DOHH2 (cell line): ENCODE measurements around the gene CHD3.

ENCODE experiments used
- H3F3A ChIP-seq: fragments of 200-600 bp; sonication (generic), shearing (Covaris generic); 2 replicates; pipeline ENCODE4 v1.6.0; 2016; ENCODE audit warnings: antibody characterized with exemption, mild to moderate bottlenecking; ENCODE audit not compliant: control insufficient read depth, insufficient read depth
- H3K27ac ChIP-seq: fragments of 200-600 bp; sonication (generic); 2 replicates; pipeline ENCODE4 v1.5.1; 2014; ENCODE audit warnings: low read depth, mild to moderate bottlenecking, low read length, moderate library complexity
- H3K27me3 ChIP-seq: fragments of 200-600 bp; sonication (generic); 2 replicates; pipeline ENCODE4 v1.6.1; 2014; ENCODE audit warnings: mild to moderate bottlenecking, low read length, mixed read lengths; ENCODE audit not compliant: control insufficient read depth
- H3K36me3 ChIP-seq: fragments of 200-600 bp; sonication (generic); 2 replicates; pipeline ENCODE4 v1.6.1; 2014; ENCODE audit warnings: mild to moderate bottlenecking, low read length, moderate library complexity, mixed read lengths; ENCODE audit not compliant: control insufficient read depth
- H3K4me1 ChIP-seq: fragments of 200-600 bp; sonication (generic); 2 replicates; pipeline ENCODE4 v1.6.1; 2014; ENCODE audit warnings: mild to moderate bottlenecking, low read length, mixed read lengths; ENCODE audit not compliant: control insufficient read depth
- H3K4me2 ChIP-seq: fragments of 200-600 bp; sonication (generic); 2 replicates; pipeline ENCODE4 v1.6.0; 2014; ENCODE audit warnings: mild to moderate bottlenecking, low read length, moderate library complexity
- H3K4me3 ChIP-seq: fragments of 200-600 bp; sonication (generic); 2 replicates; pipeline ENCODE4 v1.5.1; 2014; ENCODE audit warnings: mild to moderate bottlenecking, low read length, mixed read lengths
- H3K79me2 ChIP-seq: fragments of 200-600 bp; sonication (generic); 2 replicates; pipeline ENCODE4 v1.6.1; 2014; ENCODE audit warnings: mild to moderate bottlenecking, low read length, mixed read lengths; ENCODE audit not compliant: control insufficient read depth
- H3K9me2 ChIP-seq: fragments of 200-600 bp; sonication (generic); replicated peaks from 2 replicates; pipeline ENCODE4 v1.6.1; 2014; ENCODE audit warnings: mild to moderate bottlenecking, low read length, mixed read lengths; ENCODE audit not compliant: control insufficient read depth
- H3K9me3 ChIP-seq: fragments of 200-600 bp; sonication (generic); 2 replicates; pipeline ENCODE4 v1.6.1; 2014; ENCODE audit warnings: antibody characterized with exemption, low read length, mixed read lengths; ENCODE audit not compliant: control insufficient read depth, insufficient read depth
- H4K20me1 ChIP-seq: fragments of 200-600 bp; sonication (generic); 2 replicates; pipeline ENCODE4 v1.6.0; 2014; ENCODE audit warnings: low read depth, mild to moderate bottlenecking, antibody characterized with exemption, low read length, moderate library complexity; ENCODE audit not compliant: control insufficient read depth, insufficient read depth
- EZH2phosphoT487 ChIP-seq: fragments of 200-600 bp; sonication (generic); IDR thresholded peaks from 2 replicates; pipeline ENCODE4 v1.6.1; 2017; ENCODE audit warnings: borderline replicate concordance, mild to moderate bottlenecking, antibody characterized with exemption, low read length, moderate library complexity, mixed read lengths
- TF ChIP-seq, protein P1 (sequence below): fragments of 200-600 bp; sonication (generic); IDR thresholded peaks from one replicate; pipeline ENCODE4 v1.5.1; 2014; ENCODE audit warnings: antibody characterized with exemption, mild to moderate bottlenecking, low read depth, low read length; ENCODE audit not compliant: poor library complexity, severe bottlenecking

CHD3 gene

DNA sequence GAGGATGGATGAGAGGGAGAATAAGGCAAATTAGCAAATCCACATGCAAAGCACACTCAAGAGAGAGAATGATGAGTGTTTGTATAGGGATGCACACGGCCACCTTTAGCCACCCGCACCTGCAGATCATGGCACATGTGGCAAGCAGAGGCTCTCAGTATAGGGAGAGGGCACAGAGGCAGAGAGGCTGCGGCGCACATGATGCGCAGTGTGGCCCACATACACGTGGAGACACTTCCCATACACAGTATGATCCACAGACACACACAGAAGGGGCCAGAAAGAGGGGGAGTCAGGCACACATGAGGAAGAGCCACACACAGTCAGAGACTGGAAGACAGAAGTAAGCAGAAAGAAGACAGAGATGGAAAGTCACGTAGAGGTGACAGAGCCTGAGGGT lies 6.5 kb upstream of the CHD3 start:
- H3K27ac ChIP-seq: peak overlapping the region; percentile 87
- TF ChIP-seq, protein P1, sequence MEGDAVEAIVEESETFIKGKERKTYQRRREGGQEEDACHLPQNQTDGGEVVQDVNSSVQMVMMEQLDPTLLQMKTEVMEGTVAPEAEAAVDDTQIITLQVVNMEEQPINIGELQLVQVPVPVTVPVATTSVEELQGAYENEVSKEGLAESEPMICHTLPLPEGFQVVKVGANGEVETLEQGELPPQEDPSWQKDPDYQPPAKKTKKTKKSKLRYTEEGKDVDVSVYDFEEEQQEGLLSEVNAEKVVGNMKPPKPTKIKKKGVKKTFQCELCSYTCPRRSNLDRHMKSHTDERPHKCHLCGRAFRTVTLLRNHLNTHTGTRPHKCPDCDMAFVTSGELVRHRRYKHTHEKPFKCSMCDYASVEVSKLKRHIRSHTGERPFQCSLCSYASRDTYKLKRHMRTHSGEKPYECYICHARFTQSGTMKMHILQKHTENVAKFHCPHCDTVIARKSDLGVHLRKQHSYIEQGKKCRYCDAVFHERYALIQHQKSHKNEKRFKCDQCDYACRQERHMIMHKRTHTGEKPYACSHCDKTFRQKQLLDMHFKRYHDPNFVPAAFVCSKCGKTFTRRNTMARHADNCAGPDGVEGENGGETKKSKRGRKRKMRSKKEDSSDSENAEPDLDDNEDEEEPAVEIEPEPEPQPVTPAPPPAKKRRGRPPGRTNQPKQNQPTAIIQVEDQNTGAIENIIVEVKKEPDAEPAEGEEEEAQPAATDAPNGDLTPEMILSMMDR: no peak
- TF ChIP-seq EZH2phosphoT487: no peak
- H4K20me1 ChIP-seq: no peaks in the 10 kb centered on the region
- H3K4me1 ChIP-seq: peaks cover 58% of the 10 kb centered on the region
- no peaks in the 10 kb centered on the region for H3K27me3 ChIP-seq
- no peaks in the 10 kb centered on the region for H3K9me3 ChIP-seq
- H3K79me2 ChIP-seq: peaks cover 58% of the 10 kb centered on the region
- H3F3A ChIP-seq: peaks cover 45% of the 10 kb centered on the region
- H3K4me3 ChIP-seq: peak overlapping the region; percentile 75
- no peaks in the 10 kb centered on the region for H3K9me2 ChIP-seq
- H3K36me3 ChIP-seq: peaks cover 70% of the 10 kb centered on the region
- peak overlapping the region; percentile 96 for H3K4me2 ChIP-seq

GRCh38 chr17:7882629-7883028 lies 6.0 kb upstream of the CHD3 start:
- peaks cover 67% of the 10 kb centered on the region for H3K36me3 ChIP-seq
- H3K4me2 ChIP-seq: peak overlapping the region; percentile 96
- H4K20me1 ChIP-seq: no peaks in the 10 kb centered on the region
- H3K79me2 ChIP-seq: peaks cover 61% of the 10 kb centered on the region
- no peaks in the 10 kb centered on the region for H3K9me3 ChIP-seq
- peak overlapping the region; percentile 87 for H3K27ac ChIP-seq
- H3K27me3 ChIP-seq: no peaks in the 10 kb centered on the region
- peaks cover 58% of the 10 kb centered on the region for H3K4me1 ChIP-seq
- H3K4me3 ChIP-seq: peak overlapping the region; percentile 75
- TF ChIP-seq, protein P1: no peak
- no peak for TF ChIP-seq EZH2phosphoT487
- no peaks in the 10 kb centered on the region for H3K9me2 ChIP-seq
- peaks cover 47% of the 10 kb centered on the region for H3F3A ChIP-seq

DNA sequence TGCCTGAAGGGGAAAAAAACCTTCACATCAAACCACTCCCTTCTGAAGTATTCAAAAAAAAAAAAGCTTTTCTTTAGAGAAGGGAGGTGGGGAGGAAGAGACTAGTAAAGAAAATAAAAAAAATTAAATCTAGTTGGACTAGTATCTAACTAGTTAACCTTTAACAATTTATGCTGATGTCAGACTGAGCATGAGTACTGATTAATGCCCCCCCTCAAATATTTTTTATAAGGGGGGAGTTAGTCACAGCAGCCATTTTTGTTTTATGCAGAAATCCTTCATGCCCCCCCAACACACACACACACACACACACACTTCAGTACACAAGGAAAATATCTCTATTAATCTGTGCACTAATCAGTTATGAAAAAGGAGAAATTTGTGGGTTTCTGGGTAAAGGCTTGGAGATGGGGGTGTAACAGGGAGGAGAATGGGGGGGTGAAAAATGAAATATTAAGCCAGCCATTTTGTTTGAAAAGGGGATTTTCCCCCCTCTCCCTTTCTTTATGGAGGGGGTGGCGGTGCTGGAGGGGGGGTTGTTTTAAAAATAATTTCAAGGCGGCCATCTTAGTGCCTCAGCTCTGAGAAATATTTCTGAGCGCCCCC lies 4.7 kb upstream of the CHD3 start:
- Histone ChIP-seq H3F3A (peaks cover 47% of the 10 kb centered on the region), H3K27me3 (no peaks in the 10 kb centered on the region), H3K4me3 (peak overlapping the region; percentile 75), H3K9me3 (no peaks in the 10 kb centered on the region), H3K27ac (peak overlapping the region; percentile 87), H3K9me2 (no peaks in the 10 kb centered on the region), H3K79me2 (peaks cover 73% of the 10 kb centered on the region), H3K36me3 (peaks cover 65% of the 10 kb centered on the region), H4K20me1 (no peaks in the 10 kb centered on the region), H3K4me1 (peaks cover 69% of the 10 kb centered on the region), H3K4me2 (peak overlapping the region; percentile 96)
- no peak for TF ChIP-seq EZH2phosphoT487
- TF ChIP-seq, protein P1: no peak
